Measurements from ENCODE around the gene UGT2B7.
"Not testable (repeated sequence)": the region's sequence is repeated elsewhere in the genome, so short reads cannot be mapped to it uniquely, and the experiment has no call there.

Gene UGT2B7

DNA sequence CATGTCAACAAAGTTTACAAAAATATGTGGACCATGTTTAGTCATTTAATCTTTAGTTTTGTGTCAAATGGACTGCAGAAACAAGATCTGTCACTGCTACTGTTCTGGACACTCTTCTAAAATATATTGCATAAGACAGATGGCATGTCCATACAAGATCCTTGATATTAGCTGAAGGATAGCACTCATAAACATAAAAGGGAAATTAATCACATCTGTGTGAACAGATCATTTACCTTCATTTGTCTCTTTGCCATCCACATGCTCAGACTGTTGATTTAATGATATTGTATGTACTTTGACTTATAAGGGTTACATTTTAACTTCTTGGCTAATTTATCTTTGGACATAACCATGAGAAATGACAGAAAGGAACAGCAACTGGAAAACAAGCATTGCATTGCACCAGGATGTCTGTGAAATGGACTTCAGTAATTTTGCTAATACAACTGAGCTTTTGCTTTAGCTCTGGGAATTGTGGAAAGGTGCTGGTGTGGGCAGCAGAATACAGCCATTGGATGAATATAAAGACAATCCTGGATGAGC is at the start of gene UGT2B7:
Gene UGT2B7, plus strand, starts transcription at position 364 of the 546 bp plus-strand sequence. Its CDS starts 47 bp downstream, at position 411.
- in situ Hi-C loops (cut with MboI; ENCODE audit: low sequenced_read_pairs), result no loop called here

DNA sequence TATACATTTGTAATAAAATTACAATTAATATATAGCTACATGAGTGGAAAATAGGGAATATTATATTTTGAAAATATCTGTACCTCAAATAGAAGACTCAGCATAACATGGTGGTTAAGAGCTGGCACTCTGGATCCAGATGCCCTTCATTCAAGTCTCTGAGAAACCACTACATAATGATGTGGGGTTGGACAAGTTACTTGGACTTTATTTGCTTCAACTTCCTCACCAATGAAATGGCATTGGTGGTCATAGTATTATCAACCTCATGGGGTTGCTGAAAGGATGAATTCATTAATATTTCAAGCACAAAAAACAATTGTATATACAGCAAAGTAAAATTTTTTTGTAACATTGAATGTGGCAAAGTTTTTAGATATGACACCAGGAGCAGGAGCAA is 46.4 kb upstream of the UGT2B7 start:
- in situ Hi-C loops (cut with MboI; ENCODE audit: low sequenced_read_pairs), result no loop called here

DNA sequence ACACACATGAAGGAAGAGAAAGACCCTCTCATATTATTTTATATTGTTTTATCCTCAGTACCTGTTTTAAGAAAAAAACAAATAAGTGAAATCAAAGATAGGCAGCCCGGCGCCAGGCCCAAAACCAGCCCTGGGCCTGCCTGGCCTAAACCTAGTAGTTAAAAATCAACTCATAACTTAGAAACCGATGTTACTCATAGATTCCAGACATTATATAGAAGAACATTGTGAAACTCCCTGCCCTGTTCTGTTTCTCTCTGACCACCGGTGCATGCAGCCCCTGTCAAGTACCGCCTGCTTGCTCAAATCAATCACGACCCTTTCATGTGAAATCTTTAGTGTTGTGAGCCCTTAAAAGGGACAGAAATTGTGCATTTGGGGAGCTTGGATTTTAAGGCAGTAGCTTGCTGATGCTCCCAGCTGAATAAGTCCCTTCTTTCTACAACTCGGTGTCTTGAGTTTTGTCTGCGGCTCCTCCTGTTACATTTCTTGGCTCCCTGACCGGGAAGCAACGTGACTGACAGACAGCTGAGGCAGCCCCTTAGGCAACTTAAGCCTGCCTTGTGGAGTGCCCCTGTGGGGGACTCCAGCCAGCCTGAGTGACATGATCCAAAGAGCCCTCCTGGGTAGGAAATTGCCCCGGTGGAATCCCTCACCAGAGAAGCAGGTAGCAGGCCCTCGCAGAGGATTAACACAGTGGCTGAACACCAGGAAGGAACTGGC is 45.3 kb upstream of the UGT2B7 start:
- in situ Hi-C loops (cut with MboI; ENCODE audit: low sequenced_read_pairs), result not testable (repeated sequence)

DNA sequence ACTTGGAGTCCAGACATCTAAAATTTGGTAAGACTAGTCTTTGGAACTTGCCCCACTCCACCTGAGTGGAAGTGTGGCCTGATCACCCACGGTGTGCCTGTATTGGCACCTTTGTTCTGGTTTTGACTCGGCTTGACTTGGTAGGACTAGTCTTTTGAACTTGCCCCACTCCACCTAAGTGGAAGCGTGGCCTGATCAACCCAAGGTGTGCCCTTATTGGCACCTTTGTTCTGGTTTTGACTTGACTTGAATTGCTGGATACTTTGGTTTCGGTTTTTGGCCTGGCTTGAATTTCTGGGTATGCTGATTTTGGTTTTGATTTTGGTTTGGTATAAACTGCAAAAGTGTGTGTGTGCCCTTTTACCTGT is 44.7 kb upstream of the UGT2B7 start:
- in situ Hi-C loops (cut with MboI; ENCODE audit: low sequenced_read_pairs), result no loop called here

DNA sequence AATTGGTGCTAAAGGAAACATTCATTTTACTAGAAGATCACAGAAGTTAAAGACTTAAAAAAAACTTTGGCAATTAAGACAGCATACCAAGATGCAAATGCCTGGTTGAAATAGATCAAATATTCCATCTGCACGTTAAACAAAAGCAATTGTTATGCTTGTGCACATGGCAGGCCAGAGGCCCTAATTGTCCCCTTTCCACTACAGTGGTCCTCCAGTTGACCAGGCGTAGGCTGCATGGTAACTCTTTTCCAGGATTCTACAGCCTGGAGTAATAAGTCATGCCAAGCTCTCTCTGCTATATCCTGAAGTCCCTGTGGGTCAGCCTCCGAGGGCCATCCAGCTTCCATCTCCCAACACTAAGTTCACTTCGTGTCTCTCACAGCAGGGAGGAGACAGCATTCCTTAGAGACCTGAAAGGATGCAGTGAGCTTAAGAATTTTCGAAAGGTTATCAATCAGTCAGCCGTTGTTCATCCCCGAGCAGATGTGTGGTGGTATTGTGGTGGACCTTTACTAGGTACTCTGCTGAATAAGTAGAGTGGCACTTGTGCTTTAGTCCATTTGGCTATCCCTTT is 42.9 kb upstream of the UGT2B7 start:
- in situ Hi-C loops (cut with MboI; ENCODE audit: low sequenced_read_pairs), result not testable (repeated sequence)

DNA sequence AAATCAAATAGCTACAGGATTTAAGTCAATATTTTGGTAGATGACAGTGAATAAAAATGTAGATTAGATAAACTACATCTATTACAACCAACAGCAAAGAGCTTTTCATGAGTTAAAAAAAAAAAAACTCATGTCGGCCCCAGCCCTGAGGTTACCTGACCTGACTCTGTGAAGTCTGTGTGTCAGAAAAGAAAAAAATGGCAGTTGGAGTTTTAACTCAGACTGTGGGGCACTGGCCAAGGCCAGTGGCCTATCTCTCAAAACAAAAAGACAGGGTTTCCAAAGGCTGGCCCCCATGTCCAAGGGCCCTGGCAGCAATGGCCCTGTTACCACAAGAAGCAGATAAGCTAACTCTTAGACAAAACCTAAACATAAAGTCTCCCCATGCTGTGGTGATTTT is 42.2 kb upstream of the UGT2B7 start:
- in situ Hi-C loops (cut with MboI; ENCODE audit: low sequenced_read_pairs), result not testable (repeated sequence)

DNA sequence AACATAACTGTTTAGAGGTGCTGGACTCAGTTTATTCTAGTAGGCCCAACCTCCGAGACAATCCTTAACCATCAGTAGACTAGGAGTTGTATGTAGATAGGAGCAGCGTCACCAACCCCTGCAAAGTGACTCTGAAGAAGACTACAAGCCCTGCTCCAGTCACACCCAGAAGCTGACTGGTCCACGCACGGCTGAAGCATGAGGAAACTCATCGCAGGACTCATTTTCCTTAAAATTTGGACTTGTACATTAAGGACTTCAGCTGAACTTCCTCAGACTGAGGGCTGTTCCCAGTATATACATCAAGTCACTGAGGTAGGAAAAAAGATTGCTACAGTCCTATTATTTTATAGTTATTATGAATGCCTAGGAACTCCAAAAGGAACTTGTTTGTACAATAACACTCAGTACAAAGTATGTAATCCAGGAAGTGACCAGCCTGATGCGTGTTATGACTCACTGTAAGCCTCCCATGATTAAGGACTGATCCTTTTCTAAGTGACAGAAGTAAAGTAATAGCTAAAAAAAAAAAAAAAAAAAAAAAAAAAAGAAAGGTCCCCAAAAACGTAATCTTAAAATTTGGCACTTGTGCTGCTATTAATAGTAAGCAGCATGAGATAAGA is 41.6 kb upstream of the UGT2B7 start:
- in situ Hi-C loops (cut with MboI; ENCODE audit: low sequenced_read_pairs), result no loop called here

DNA sequence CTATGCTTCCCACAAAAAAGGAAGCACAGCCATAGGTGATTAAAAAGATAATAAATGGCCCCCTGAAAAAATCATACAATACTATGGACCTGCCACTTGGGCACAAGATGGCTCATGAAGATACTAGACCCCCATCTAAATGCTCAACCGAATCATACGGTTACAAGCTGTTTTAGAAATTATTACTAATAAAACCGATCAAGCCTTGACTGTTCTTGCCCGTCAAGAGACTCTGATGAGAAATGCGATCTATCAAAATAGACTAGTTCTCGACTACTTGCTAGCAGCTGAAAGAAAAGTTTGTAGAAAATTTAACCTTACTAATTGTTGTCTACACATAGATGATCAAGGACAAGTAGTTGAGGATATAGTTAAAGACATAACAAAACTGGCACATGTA is 40.1 kb upstream of the UGT2B7 start:
- in situ Hi-C loops (cut with MboI; ENCODE audit: low sequenced_read_pairs), result no loop called here

DNA sequence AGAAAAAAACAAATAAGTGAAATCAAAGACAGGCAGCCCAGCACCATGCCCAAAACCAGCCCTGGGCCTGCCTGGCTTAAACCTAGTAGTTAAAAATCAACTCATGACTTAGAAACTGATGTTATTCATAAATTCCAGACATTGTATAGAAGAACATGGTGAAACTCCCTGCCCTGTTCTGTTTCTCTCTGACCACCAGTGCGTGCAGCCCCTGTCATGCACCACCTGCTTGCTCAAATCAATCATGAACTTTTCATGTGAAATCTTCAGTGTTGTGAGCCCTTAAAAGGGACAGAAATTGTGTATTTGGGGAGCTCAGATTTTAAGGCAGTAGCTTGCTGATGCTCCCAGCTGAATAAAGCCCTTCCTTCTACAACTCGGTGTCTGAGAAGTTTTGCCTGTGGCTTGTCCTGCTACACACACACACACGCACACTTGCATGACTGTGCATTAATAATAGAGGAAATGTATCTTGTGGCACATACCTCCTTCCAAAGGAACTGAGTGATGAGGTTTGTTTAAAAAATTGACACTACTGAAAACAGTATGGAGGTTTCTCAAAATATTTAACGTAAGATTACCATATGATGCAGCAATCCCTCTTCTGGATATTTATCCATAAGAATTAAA is 39.2 kb upstream of the UGT2B7 start:
- in situ Hi-C loops (cut with MboI; ENCODE audit: low sequenced_read_pairs), result no loop called here

DNA sequence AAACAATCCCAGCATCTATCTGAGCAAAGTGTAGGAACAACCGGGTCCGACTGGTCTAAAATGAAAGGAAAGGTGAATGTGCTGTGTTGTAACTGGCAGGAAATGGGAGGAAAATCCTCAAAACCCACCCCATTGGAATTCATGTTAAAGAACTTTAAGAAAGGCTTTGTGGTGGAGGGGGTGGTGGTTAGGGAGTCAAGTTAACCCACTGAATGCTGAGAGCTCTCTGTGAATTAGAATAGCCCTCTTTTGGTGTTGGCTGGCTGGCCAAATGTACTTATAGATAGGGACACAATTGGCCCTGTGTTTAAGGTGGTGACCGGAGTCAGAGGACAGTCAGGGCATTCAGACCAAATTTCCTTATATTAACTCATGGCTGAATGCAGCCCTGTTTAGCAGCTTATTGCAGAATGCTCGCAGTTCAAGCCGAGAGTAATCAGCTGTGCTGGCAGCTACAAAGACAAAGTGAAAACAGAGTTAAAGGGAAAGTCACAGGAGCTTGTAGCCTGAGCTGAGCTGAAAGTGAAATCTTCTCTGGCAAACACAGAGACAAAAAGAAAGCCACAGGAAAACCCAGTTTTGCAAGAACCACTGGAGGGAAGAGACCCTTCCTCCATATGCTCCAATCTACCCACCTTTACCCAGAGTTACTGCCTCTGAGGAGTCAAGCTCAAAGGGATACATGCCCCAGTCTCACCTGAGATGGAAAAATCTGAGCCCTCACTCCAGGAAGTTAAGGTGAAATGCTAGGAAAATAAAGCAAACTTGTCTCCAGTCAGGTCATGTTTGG is 38.5 kb upstream of the UGT2B7 start:
- in situ Hi-C loops (cut with MboI; ENCODE audit: low sequenced_read_pairs), result no loop called here

DNA sequence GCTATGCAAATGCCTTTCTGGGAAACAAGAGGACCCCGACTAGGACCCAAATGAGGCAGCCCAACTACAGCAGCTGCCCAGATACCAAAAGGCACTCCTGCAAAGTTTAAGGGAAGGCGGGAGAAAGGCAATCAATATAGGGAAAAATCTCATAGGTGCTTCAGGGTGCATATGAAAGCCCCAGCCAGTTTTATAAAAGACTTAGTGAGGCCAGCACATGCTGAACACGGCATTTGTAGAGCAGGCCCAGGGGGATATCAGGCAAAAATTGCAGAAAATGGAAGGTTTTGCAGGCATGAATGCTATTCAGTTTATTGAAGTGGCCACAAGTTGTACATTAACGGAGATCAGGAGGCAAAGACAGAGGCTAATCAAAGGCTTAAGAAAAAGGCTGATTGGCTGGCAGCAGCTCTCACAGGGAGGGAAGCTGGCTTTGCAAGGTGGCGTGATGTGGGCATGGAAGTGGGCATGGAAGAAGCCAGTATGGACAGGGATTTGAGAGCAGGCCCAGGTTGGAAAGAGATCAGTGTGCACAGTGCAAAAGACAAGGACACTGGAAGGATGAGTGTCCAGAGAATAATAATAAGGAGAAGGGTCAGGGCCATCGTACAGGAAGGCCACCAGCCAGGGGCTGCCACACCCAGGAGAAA is 37.7 kb upstream of the UGT2B7 start:
- in situ Hi-C loops (cut with MboI; ENCODE audit: low sequenced_read_pairs), result no loop called here

DNA sequence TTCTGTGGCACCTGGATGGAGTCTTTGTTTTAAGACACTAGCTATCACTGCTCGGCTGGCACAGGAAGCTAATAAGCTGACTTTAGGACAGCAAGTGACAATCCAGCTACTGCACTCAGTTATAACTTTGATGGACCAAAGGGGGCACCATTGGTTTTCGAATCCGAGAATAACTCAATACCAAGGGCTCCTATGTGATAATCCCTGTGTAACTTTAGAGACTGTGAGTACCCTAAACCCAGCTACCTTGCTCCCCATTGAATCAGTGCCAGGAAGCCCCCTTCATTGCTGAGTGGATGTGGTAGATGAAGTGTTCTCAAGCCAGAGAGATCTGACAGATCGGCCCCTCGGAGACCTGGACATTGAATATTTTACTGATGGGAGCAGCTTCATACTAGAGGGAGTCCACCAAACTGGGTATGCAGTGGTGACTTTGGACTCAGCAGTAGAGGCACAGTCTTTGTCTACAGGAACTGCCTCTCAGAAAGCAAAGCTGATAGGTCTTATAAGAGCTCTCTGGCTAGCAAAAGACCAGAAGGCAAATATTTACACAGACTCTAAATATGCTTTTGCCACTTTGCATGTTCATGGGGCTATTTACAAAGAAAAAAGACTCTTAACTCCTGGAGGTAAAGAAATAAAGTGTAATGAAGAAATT is 35.5 kb upstream of the UGT2B7 start:
- in situ Hi-C loops (cut with MboI; ENCODE audit: low sequenced_read_pairs), result no loop called here

DNA sequence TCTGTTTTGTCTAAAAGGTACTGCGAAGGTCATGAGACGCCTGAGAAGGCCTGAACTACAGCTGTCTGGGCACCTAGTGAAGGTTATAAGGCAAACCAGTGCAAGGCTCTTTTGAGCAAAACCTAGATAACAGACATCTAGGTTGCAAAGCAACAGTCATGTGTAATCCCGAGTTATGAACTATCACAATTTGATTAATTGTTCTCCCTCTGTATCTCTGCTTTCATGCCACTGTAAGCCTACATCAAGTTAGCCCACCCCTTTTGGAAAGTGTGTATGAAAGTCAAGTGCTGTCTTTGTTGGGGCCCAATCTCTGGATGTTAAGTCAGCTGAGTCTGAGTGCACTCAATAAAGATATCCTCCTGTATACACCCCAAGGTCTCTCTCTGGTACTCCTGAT is 31.9 kb upstream of the UGT2B7 start:
- in situ Hi-C loops (cut with MboI; ENCODE audit: low sequenced_read_pairs), result no loop called here

DNA sequence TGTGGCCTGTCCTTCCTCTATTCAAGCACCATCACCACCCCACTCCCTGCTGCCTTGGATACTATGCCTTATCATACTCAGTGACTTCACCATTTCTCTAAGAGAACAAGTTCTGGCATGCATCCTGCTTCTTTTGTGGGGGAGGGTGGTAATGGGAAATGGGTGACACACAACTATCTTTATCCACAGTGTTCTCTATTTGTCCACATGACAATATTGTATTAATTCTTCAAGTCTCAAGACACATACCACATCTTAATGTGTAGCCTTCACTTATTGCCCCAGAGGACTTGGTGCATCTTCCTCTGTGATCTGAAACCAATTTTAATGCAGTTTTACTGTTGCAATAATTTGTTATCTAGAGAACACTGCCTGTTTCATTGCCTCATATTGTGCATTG is 29.3 kb upstream of the UGT2B7 start:
- in situ Hi-C loops (cut with MboI; ENCODE audit: low sequenced_read_pairs), result no loop called here

DNA sequence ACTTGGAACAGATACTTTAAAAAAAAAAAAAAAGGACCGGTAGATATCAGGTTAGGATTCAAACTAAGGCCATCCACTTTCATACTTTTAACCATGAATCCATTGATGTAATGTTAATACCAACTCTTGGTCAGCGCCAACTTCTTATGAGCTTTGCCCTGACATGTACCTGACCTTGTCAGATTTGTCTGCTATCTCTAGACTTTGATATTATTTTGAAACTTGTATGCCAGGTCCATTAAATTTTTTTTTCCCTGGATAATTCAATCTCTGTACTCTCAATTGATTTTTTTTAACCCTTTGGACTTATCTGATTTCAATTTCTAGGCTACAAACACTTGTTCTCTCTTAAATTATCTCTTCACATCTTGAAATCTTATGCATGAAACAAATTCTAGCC is 27.2 kb upstream of the UGT2B7 start:
- in situ Hi-C loops (cut with MboI; ENCODE audit: low sequenced_read_pairs), result no loop called here

DNA sequence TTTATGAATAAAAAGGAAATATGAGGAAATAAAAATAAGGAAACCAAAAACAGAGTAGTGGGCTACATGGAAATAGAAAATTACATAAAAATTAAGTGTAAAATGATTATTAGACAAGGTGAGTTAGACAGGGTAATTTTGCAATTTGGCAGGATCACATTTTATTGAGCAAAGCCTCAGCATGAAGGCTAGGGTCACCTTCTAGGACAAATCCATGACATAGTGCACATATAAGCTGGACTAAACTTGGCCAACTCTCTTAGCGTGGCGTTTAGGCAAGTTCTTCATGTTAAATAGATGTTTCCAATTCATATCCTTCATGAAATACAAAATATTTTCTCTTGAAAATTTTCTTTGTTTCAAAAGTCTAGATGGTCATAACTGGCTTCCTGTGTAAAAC is 25.7 kb upstream of the UGT2B7 start:
- in situ Hi-C loops (cut with MboI; ENCODE audit: low sequenced_read_pairs), result no loop called here

DNA sequence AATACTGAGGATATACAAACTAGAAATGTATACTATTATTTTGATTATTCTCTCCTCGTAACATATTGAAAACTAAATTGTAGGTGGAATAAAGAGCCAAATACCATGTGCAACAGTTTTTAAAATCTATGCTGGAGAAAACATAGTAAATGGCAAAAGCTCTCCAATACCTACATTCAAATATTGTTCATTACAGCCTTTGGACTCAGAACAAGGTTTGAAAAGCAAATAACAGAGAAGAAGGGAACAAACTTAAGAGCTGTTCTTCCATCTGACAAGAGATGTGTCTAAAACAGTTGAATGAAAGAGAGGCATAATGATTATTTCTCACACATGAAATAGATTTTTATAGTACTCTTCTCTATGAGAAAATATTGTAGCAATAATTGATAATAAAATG is 25.0 kb upstream of the UGT2B7 start:
- in situ Hi-C loops (cut with MboI; ENCODE audit: low sequenced_read_pairs), result no loop called here

DNA sequence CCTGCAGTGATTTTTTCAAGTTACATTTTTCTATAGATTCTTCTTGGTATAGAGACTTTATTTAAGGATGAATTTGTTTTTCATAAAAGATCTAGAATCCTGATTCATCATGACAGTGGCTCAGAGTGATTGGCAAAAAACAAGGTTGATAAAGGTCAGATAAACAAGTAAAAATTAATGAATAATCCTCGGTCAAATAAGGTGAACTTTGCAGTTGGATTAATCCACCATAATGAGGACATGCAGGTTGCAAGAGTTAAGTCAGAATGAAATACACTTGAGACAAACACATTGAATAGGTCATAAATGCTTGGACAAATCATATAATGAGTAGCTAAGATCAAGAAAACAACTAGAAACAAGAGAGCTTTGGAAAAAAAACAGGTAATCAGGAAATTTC is 22.9 kb upstream of the UGT2B7 start:
- in situ Hi-C loops (cut with MboI; ENCODE audit: low sequenced_read_pairs), result no loop called here

DNA sequence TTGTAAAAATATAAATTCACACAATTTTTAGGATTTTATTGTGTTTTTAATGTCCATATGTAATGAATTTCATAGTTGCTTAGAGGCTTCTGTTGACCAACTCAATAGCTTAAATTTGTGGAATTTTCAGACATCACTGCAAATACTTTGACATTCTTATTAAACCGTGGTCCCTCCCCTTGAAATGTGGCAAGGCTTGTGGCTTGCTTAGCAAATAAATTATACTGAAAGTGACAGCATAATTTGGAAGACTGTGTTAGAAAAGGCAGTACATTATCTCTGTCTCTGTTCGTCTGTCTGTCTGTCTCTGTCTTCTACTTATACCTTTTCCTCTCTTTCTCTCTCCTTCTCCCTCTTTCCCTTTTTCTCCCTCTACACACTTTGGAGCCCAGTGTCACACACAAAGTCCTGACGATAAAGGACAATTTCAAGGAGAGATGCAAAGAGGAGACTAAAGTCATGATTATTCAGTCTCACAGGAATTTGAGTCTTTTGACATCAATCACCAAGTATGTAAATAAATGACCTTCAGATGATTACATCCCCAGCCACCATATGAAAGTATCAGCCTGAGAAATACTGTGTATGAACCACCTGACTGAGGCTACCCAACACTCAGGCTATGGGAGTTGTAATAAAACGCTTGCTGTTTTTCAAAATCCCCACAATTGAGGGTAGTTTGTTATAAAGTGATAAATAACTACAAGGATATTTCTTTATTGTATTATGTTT is 21.0 kb upstream of the UGT2B7 start:
- in situ Hi-C loops (cut with MboI; ENCODE audit: low sequenced_read_pairs), result no loop called here

Measured in hTERT RPE-1 (cell line).